ENCODE measurements around the gene NKX3-2.

DNA sequence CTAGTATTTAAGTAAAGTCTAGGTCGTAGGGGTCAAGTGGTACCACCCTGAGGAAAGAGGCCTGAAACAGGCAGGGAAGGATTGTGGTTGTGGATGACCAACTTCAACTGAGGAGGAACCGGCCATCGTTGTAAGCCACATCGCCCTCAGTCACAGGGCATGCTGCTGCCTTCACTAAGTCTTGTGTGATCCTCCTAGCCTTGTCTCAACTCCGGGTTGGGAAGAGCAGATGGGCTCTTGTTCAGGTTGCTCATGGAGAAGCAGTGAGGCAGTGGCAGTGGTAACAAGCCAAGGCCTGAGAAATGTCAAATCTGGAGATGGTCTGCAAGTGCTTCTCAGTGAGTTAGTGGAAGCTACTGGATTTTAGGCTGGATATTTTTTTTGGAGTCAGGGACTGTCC, 22.8 kb upstream of the NKX3-2 start:
- TF ChIP-seq, protein P1, sequence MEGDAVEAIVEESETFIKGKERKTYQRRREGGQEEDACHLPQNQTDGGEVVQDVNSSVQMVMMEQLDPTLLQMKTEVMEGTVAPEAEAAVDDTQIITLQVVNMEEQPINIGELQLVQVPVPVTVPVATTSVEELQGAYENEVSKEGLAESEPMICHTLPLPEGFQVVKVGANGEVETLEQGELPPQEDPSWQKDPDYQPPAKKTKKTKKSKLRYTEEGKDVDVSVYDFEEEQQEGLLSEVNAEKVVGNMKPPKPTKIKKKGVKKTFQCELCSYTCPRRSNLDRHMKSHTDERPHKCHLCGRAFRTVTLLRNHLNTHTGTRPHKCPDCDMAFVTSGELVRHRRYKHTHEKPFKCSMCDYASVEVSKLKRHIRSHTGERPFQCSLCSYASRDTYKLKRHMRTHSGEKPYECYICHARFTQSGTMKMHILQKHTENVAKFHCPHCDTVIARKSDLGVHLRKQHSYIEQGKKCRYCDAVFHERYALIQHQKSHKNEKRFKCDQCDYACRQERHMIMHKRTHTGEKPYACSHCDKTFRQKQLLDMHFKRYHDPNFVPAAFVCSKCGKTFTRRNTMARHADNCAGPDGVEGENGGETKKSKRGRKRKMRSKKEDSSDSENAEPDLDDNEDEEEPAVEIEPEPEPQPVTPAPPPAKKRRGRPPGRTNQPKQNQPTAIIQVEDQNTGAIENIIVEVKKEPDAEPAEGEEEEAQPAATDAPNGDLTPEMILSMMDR (IDR thresholded peaks at IDR 0.05; ENCODE audit: insufficient read depth, low read depth, low read length): no peak
- TF ChIP-seq EZH2 (IDR thresholded peaks at IDR 0.05; ENCODE audit: insufficient read depth, low read length): no peak
